K562 (cell line): ENCODE data around the gene POU2AF1. TPM values are rescaled to one million over a fixed set of nuclear protein-coding genes. Genes with fewer than 3 reads are reported as not detected.

Experiments used
- ATAC-seq: fragments of 200-7000 bp; cut with Tn5 transposase; 3 replicates; pipeline ENCODE4 v1.9.1; 2020; ENCODE audit warnings: moderate library complexity
- BruUV-seq: library from RNA; stranded (reverse); fragments of 400-500 nt; replicated peaks from 2 replicates; lab custom pipeline; 2021; lab: Mats Ljungman, UMichigan
- CTCF ChIA-PET: fragments of 300-600 bp; formaldehyde crosslinking; extraction: SDS; loops from one replicate; lab custom pipeline; 2021; ENCODE audit warnings: low intra/inter-chr PET ratio; lab: Yijun Ruan, JAX
- POLR2A ChIA-PET: fragments of 300-600, 350-650 bp; sonication (Branson Sonifier 250); formaldehyde crosslinking; extraction: SDS; loops from one replicate; lab custom pipeline; 2021; ENCODE audit warnings: antibody characterized with exemption, inconsistent platforms; lab: Yijun Ruan, JAX
- DNase-seq, 4 experiments: peaks; one replicate each; pipeline versions ENCODE4 v3.0.0 to v3.0.0-alpha.2; 2011 to 2018; ENCODE audit warnings: low spot score in 3 of 4, mixed read lengths in 3 of 4; ENCODE audit errors: extremely low read depth in 1 of 4
- FAIRE-seq: peaks from 2 replicates; lab custom pipeline; 2011; peaks lifted over from hg19 to GRCh38; lab: Jason Lieb, UNC
- H2AFZ ChIP-seq: 2 replicates; pipeline ENCODE4 v1.6.0; 2011; ENCODE audit warnings: low read depth, low read length, control low read depth, inconsistent platforms
- H3K27ac ChIP-seq: fragments of 200-600 bp; 3 replicates; pipeline ENCODE4 v1.8.0; 2011; ENCODE audit warnings: low read depth, mild to moderate bottlenecking, control low read depth, inconsistent platforms, low read length, moderate library complexity, mixed read lengths; ENCODE audit errors: extremely low read depth
- H3K27me3 ChIP-seq, 2 experiments: fragments of 300-600 bp in 1 of 2; 2 replicates in 1 of 2; 3 replicates in 1 of 2; pipeline versions ENCODE4 v1.6.0 to v1.8.0; 2011; ENCODE audit warnings: inconsistent platforms in 2 of 2, low read length in 2 of 2, mild to moderate bottlenecking in 1 of 2, mixed read lengths in 1 of 2, moderate library complexity in 1 of 2; ENCODE audit not compliant: control insufficient read depth in 2 of 2, insufficient read depth in 2 of 2
- H3K36me3 ChIP-seq: fragments of 300-600 bp; 3 replicates; pipeline ENCODE4 v1.8.0; 2011; ENCODE audit warnings: mild to moderate bottlenecking, low read length, inconsistent platforms; ENCODE audit not compliant: control insufficient read depth, insufficient read depth
- H3K4me1 ChIP-seq, 2 experiments: fragments of 200-600 bp in 1 of 2; replicated peaks in 1 of 2; 2 replicates in 1 of 2; 3 replicates in 1 of 2; pipeline versions ENCODE4 v1.5.1 to v1.8.0; 2011; ENCODE audit warnings: inconsistent platforms in 2 of 2, low read length in 2 of 2, mild to moderate bottlenecking in 1 of 2, mixed read lengths in 1 of 2, moderate library complexity in 1 of 2; ENCODE audit not compliant: control insufficient read depth in 2 of 2, insufficient read depth in 2 of 2
- H3K4me2 ChIP-seq: 2 replicates; pipeline ENCODE4 v1.6.1; 2011; ENCODE audit warnings: low read length, control low read depth, inconsistent platforms, mixed read lengths; ENCODE audit not compliant: insufficient read depth
- H3K4me3 ChIP-seq: fragments of 200-600 bp; sonication (generic), shearing (Covaris generic); 2 replicates; pipeline ENCODE4 v1.5.1; 2016; ENCODE audit warnings: control low read depth, inconsistent platforms
- H3K79me2 ChIP-seq: fragments of 200-600 bp; 3 replicates; pipeline ENCODE4 v1.8.0; 2011; ENCODE audit warnings: low read length, inconsistent platforms; ENCODE audit not compliant: control insufficient read depth, insufficient read depth
- H3K9ac ChIP-seq, 2 experiments: 2 replicates each; pipeline versions ENCODE4 v1.6.0 to v1.6.1; 2011; ENCODE audit warnings: low read depth in 2 of 2, low read length in 2 of 2, control low read depth in 1 of 2, inconsistent platforms in 1 of 2, mild to moderate bottlenecking in 1 of 2, mixed read lengths in 1 of 2; ENCODE audit not compliant: insufficient read depth in 1 of 2
- H3K9me1 ChIP-seq: one replicate; pipeline ENCODE4 v1.6.0; 2011; ENCODE audit warnings: inconsistent platforms, mild to moderate bottlenecking, low read length, moderate library complexity; ENCODE audit not compliant: control insufficient read depth, insufficient read depth
- H3K9me3 ChIP-seq: replicated peaks from 2 replicates; pipeline ENCODE4 v1.5.1; 2011; ENCODE audit warnings: low read depth, low read length, inconsistent platforms; ENCODE audit not compliant: control insufficient read depth, insufficient read depth
- H4K20me1 ChIP-seq: replicated peaks from 2 replicates; pipeline ENCODE4 v1.6.1; 2011; ENCODE audit warnings: low read length, inconsistent platforms, mixed read lengths; ENCODE audit not compliant: control insufficient read depth, insufficient read depth
- CC2D1A ChIP-seq: fragments of 450-650 bp; IDR thresholded peaks from 2 replicates; pipeline ENCODE4 v1.6.1; 2017; ENCODE audit warnings: mild to moderate bottlenecking
- PHF21A ChIP-seq: fragments of 450-650 bp; IDR thresholded peaks from 2 replicates; pipeline ENCODE4 v1.6.1; 2017; ENCODE audit warnings: low read depth, borderline replicate concordance
- PPARD ChIP-seq: fragments of 250-450 bp; sonication (Bioruptor Pico); IDR thresholded peaks from 2 replicates; pipeline ENCODE4 v1.8.0; 2022; ENCODE audit warnings: inconsistent platforms, mild to moderate bottlenecking, moderate library complexity
- ZNF778 ChIP-seq: fragments of 450-650 bp; formaldehyde crosslinking; IDR thresholded peaks from 2 replicates; pipeline ENCODE4 v1.4.0; 2020; ENCODE audit warnings: mild to moderate bottlenecking, moderate library complexity
- WGBS: fragments of 100-300 bp; shearing (Covaris generic); methylation state at CpG from one replicate; pipeline ENCODE4 v1.1.6; 2016; ENCODE audit warnings: low coverage, mixed read lengths; ENCODE audit not compliant: insufficient coverage; ENCODE audit errors: missing lambda C conversion rate; 5-methylcytosine and 5-hydroxymethylcytosine counted together
- in situ Hi-C: fragments of 300-500 bp; cut with MboI; formaldehyde crosslinking; loops from 4 replicates; pipeline ENCODE4 v1.15.0; 2018; ENCODE audit warnings: inconsistent platforms, mixed read lengths
- intact Hi-C: fragments of 100-400 bp; cut with micrococcal nuclease; formaldehyde crosslinking; loops from 2 replicates; pipeline ENCODE4 v1.14.2; 2022
- polyA plus RNA-seq, 8 experiments: library from polyadenylated mRNA; depleted of rRNA in 4 of 8; stranded (reverse) in 5 of 8; unstranded in 3 of 8; fragments of >200 nt; fragmentation: Nextera tagmentation in 2 of 8; fragmentation: Illumina TruSeq in 1 of 8; extraction: Ambion mirVana in 2 of 8; extraction: Trizol in 1 of 8; gene quantifications; 2 replicates each; pipeline versions ENCODE4 v1.2.1 to v1.2.3, GENCODE V29; 2011 to 2014; ENCODE audit warnings: inconsistent platforms in 1 of 8, missing spikeins in 1 of 8
- total RNA-seq, 7 experiments: library from RNA; depleted of rRNA in 6 of 7; stranded (reverse); fragments of >200 nt in 6 of 7; fragmentation: Illumina TruSeq in 2 of 7; extraction: Trizol in 2 of 7; gene quantifications; 2 replicates each; pipeline versions ENCODE4 v1.2.1 to v1.2.3, GENCODE V29; 2011 to 2021; ENCODE audit warnings: low replicate concordance in 1 of 7

Gene POU2AF1
- total and polyA plus RNA-seq, 9 of the 15 experiments (the other 6 are each of a cell fraction or from before 2014, with no cell fraction given): 0.09 TPM; not detected in 8

DNA sequence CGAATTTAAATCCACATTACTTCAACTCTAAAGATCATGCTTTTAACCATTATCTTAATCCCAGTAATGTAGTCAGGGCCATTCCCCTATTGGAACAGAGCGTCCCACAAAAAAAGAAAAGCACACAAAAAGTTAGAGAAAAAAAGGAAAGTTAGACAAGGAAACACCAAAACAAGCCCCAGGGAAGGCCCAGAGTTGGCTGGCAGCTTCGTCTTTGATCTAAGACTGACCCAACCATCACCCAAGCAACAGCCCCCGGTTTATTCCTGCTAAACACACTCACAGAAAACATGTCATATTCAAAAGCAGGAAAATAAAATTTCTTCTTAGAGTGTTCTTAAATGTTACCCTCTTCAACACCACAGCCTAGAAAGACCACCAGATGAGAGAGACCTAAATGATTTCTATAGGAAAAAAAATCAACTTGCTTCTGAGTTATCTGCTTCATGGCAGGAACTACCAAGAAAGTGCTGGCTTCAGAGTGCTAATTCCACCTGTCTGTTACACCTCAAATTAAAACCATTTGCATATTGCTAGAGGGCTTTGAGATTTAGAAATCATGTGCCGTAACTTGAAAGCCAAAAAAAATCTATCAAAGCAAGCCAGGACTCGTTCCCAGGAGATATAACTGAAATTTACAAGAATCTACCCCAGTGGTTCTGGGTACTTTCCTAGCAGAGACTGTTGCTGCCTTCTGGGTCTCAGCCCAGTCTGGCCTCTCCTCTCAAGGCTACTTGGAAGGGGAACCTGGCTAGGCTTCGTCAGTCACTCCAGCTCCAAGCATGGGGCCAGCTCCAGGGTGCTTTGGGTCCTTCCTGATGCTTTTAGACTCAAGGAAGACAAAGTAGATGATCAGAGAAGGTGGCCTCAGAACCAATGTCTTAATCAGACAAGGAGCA is 49.5 kb downstream of the POU2AF1 start:
- POLR2A ChIA-PET: no interaction called here
- Histone ChIP-seq H4K20me1 (no peaks in the 10 kb centered on the region), H3K79me2 (no peaks in the 10 kb centered on the region), H2AFZ (no peak overlapping the region), H3K9me3 (no peaks in the 10 kb centered on the region), H3K4me3 (no peak overlapping the region), H3K4me2 (no peak overlapping the region), H3K27ac (no peak overlapping the region), H3K9ac (no peak overlapping the region), H3K27me3 (no peaks in the 10 kb centered on the region), H3K9me1 (no peaks in the 10 kb centered on the region), H3K4me1 (no peaks in the 10 kb centered on the region), H3K36me3 (no peaks in the 10 kb centered on the region)
- in situ Hi-C loops: no loop called here
- 0% methylated on average over 7 of the region's 7 CpGs for WGBS
- DNase-seq: no peak
- CTCF ChIA-PET: no interaction called here
- intact Hi-C loops: no loop called here
- no peak for FAIRE-seq
- ATAC-seq: no peak
- TF ChIP-seq PHF21A: no peak
- TF ChIP-seq ZNF778 (CRISPR knock-in tag): no peak
- TF ChIP-seq PPARD (CRISPR knock-in tag): no peak
- no peak for TF ChIP-seq CC2D1A
- no TSS peak for BruUV-seq
